Limb (tissue), 2 donors: ENCODE data around the gene FAIM.
"Not testable (repeated sequence)": the region's sequence is repeated elsewhere in the genome, so short reads cannot be mapped to it uniquely, and the experiment has no call there.

Source experiments
- DNase-seq, 2 donors: peaks; one replicate each; pipeline ENCODE4 v3.0.0-alpha.2; 2016; ENCODE audit errors: extremely low spot score in 2 of 2

Gene FAIM

DNA sequence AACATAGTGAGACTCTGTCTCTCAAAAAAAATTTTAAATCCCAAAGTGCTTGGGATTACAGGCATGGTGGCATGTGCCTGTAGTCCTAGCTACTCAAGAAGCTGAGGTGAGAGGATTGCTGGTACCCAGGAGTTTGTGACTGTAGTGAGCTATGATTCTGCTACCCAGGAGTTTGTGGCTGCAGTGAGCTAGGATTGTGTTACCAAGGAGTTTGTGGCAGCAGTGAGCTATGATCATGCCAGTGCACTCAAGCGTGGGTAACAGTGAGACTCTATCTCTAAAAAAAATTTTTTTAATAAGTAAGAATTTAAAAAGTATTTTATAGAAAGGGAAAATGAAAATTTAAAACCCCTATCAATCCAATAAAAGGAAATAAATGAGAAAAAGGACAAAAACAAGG is 69.5 kb downstream of the FAIM start:
- DNase-seq, result no peak

DNA sequence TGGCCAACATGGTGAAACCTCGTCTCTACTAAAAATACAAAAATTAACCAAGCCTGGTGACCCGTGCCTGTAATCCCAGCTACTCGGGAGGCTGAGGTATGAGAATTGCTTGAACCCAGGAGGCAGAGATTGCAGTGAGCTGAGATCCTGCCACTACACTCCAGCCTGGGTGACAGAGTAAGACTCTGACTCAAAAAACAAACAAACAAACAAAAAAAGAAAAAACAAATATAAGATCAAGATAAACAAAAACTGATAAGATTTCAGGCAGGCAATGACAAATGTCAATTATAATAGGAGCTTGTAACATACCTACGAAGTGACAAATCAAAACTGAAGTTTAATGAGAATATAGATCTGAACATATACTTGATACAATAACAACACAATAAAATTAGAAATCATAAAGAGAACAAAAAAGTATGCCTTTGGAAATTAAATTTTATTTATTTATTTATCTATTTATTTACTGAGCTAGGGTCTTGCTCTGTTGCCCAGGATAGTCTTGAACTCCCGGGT is 70.4 kb downstream of the FAIM start:
- DNase-seq, result no peak

DNA sequence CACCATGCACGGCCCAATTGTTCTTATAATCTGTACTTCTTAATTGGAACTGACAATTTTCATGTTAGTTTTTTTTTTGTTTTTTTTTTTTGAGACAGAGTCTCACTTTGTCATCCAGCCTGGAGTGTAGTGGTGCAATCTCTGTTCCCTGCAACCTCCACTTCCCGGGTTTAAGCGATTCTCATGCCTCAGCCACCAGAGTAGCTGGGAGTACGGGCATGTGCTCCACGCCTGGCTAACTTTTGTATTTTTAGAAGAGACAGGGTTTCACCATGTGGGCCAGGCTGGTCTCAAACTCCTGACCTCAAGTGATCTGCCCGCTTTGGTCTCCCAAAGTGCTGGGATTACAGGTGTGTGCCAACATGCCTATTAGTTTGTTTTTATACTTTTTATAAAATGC is 72.4 kb downstream of the FAIM start:
- not testable (repeated sequence) for DNase-seq

DNA sequence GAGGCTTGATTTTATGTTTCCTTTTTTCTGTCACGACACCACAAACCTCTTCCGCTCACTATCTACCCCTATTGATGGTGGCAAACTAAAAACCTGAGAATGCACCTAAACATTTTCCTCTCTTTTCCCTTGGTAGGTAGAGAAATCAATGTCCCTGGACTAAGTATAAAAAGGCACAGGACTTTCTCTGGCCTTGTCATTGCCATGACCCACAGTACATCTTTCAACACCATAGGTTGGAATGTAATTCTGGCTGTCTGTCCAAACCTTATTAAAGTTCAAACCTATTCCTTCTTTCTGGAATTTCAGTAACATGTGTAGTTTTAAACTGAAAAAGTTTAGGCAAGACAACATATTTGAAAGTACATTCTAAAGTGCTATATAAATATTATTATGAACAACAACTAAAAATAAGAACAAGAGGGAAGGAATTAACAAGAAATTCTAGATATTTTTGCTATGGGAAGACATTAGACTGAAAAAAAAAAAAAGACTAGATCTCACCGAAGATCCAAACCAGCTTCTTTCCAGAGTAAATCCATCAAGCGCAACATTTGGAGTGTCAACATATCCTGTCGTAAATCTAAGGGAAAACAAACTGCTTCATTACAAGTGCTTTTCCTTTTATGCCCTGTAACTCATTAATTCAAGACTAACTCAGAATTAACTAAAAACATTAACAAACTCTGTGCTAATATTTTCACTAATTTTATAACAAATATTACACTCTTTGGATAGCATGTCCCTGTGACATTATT is 73.1 kb downstream of the FAIM start:
- DNase-seq, result no peak

DNA sequence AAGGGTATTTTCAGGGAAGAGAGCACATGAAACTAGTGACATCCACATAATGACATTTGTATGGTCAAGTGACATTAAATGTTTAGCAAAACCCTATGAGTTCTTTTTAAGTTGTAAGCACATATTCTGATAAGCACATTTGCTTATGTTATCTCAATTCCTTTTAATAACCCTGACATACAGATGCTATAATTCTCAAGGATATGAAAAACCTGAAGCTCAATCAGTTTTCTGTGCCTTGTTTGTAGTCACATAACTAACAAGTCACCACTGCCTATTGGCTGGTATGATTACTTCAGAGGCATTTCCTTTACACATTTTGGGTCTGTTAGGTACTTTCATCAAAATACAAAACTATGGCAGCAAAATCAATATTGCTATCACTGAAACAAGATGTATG is 74.1 kb downstream of the FAIM start:
- DNase-seq, result no peak
